ENCODE data around the gene VPS36.
A peak's percentile ranks its signal among the peaks of the same experiment; 100 is the strongest.
"Not testable (repeated sequence)": the region's sequence is repeated elsewhere in the genome, so short reads cannot be mapped to it uniquely, and the experiment has no call there.

The VPS36 gene

DNA sequence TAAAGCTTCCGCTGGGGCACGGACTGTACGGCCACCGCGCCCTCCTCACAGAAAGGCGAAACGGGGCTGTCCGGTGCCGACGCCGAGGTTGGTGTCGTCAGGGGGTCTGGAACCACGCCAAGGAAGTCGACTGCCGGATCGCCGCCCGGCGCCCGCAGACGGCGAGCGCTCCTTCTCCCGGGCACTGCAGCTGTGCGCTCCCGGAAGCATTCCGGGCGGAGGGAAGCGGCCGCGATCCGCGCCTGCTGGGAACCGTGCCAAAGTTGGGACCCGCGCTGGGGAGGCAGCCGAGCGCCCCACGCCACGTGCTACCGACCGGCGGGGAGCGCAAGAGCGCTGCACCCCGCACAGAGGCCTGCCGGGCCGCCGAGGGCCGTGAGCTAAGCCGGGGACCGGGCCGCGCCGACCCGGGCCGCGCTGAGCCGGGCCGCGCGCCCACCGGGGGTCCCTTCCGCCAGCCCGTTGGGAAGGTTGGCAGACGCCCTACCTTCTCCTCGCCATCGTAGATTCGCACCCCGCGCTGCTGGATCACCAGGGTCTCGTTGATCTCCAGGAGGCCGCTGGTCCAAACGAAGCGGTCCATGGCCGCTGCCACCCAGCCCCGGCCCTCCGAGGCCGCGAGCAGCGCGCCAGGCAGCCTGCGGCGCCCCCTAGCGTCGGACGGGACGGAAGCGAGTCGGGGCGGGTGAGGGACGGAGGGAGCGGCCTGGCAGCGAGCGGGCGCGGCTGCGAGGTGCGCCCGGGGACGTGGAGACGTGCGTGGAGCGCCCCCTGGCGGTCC, at the start of gene VPS36:
TSS of gene VPS36 (minus strand) at position 623 of the 781 bp plus-strand sequence. CDS start at position 583, 40 bp downstream.
- Histone ChIP-seq H3K9me2 (replicated peaks; ENCODE audit: insufficient read depth, low read length) (no peaks in the 10 kb centered on the region), H3K79me2 (ENCODE audit: low read length) (peaks cover 55% of the 10 kb centered on the region), H3K9ac (ENCODE audit: low read length) (peak within 1 kb of the TSS; percentile 80), H2AFZ (ENCODE audit: low read length) (peak within 1 kb of the TSS; percentile 63), H3K4me1 (ENCODE audit: low read length) (0 out of 2 replicates have a peak, but pooled peaks cover 7% of the 10 kb centered on the region), H3K27ac (ENCODE audit: low read length) (peak within 1 kb of the TSS; percentile 62; the same call in 1 of the 2 replicates), H3K36me3 (replicated peaks; ENCODE audit: insufficient read depth, low read length) (no peaks in the 10 kb centered on the region), H3K4me3 (ENCODE audit: low read length) (peak within 1 kb of the TSS; percentile 89), H3K4me2 (ENCODE audit: low read depth, low read length) (peak within 1 kb of the TSS; percentile 68), H3K9me3 (replicated peaks; ENCODE audit: insufficient read depth, low read length) (no peaks in the 10 kb centered on the region), H3K27me3 (replicated peaks; ENCODE audit: insufficient read depth, low read length) (no peaks in the 10 kb centered on the region), H3F3A (ENCODE audit: insufficient read depth, low read length) (peaks cover 23% of the 10 kb centered on the region), H4K20me1 (ENCODE audit: insufficient read depth, low read length) (no peaks in the 10 kb centered on the region)
- TF ChIP-seq EZH2 (optimal IDR thresholded peaks at IDR 0.05; ENCODE audit: low read depth, low read length) (no peak), CTCF (IDR thresholded peaks at IDR 0.05; ENCODE audit: low read length) (peak; percentile 78), EZH2phosphoT487 (IDR thresholded peaks at IDR 0.05; ENCODE audit: low read length) (no peak)
- DNase-seq: peak; percentile 83

DNA sequence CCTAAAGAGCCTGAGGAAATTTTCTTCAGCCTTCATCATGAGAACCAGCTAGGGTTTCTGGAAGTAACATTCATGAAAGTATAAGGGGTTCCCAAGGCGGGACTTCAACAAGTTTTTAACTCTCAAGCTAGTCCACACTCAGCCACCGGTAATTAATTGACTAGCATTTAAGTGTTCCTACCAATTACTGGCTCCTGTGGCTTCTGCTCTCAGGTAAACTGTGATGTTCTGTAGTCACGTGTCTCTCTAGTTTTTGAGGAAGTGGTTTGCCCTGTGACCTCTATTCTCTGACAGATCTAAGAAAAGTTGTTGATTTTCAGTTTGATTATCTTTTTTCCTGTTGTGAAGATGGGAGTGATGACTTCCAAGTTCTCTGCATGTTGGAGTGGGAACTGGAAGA, 47.5 kb upstream of the VPS36 start:
- not testable (repeated sequence) for H3K4me1 ChIP-seq (ENCODE audit: low read length); H3K79me2 ChIP-seq (ENCODE audit: low read length); H3K9me2 ChIP-seq (replicated peaks; ENCODE audit: insufficient read depth, low read length); H2AFZ ChIP-seq (ENCODE audit: low read length); H4K20me1 ChIP-seq (ENCODE audit: insufficient read depth, low read length); H3K9me3 ChIP-seq (replicated peaks; ENCODE audit: insufficient read depth, low read length); H3K27me3 ChIP-seq (replicated peaks; ENCODE audit: insufficient read depth, low read length); H3K9ac ChIP-seq (ENCODE audit: low read length); H3K4me2 ChIP-seq (ENCODE audit: low read depth, low read length); H3K4me3 ChIP-seq (ENCODE audit: low read length); H3F3A ChIP-seq (ENCODE audit: insufficient read depth, low read length); H3K36me3 ChIP-seq (replicated peaks; ENCODE audit: insufficient read depth, low read length)
- peak overlapping the region; percentile 62; the same call in 1 of the 2 replicates for H3K27ac ChIP-seq (ENCODE audit: low read length)
- DNase-seq: peak; percentile 26

DNA sequence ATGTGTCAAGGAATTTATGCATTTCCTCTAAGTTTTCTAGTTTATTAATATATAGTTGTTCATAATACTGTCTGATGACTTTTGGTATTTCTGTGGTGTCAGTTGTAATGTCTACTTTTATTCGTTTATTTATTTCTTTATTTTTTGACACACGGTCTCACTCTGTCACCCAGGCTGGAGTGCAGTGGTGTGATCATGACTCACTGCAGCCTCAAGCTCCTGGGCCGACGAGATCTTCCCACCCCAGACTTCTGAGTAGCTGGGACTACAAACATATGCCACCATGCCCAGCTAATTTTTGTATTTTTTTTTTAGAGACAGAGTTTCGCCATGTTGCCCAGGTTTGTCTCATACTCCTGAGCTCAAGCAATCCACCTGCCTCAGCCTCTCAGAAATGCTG, 43.8 kb upstream of the VPS36 start:
- not testable (repeated sequence) for H3K79me2 ChIP-seq (ENCODE audit: low read length); H3K9ac ChIP-seq (ENCODE audit: low read length); H3K4me3 ChIP-seq (ENCODE audit: low read length); H2AFZ ChIP-seq (ENCODE audit: low read length); H3K27me3 ChIP-seq (replicated peaks; ENCODE audit: insufficient read depth, low read length); H3K4me1 ChIP-seq (ENCODE audit: low read length); H3K9me2 ChIP-seq (replicated peaks; ENCODE audit: insufficient read depth, low read length); H3F3A ChIP-seq (ENCODE audit: insufficient read depth, low read length); H3K36me3 ChIP-seq (replicated peaks; ENCODE audit: insufficient read depth, low read length); DNase-seq; H3K4me2 ChIP-seq (ENCODE audit: low read depth, low read length); H3K9me3 ChIP-seq (replicated peaks; ENCODE audit: insufficient read depth, low read length); H4K20me1 ChIP-seq (ENCODE audit: insufficient read depth, low read length); H3K27ac ChIP-seq (ENCODE audit: low read length)

DNA sequence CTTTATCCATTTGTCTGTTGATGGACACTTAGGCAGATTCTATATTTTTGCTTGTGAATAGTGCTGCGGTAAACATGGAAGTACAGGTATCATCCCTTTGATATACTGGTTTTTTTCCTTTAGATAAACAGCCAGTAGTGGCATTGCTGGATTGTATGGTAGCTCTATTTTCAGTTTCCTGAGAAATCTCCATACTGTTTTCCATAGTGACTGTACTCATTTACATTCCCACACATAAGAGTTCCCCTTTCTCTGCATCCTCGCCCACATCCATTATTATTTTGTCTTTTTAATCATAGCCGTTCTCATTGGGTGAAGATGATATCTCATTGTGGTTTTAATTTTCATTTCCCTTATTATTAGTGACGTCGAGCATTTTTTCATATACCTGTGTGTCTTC, 40.6 kb upstream of the VPS36 start:
- H3K36me3 ChIP-seq (replicated peaks; ENCODE audit: insufficient read depth, low read length); H3K27ac ChIP-seq (ENCODE audit: low read length); H3K4me3 ChIP-seq (ENCODE audit: low read length); H3K27me3 ChIP-seq (replicated peaks; ENCODE audit: insufficient read depth, low read length); H3K9ac ChIP-seq (ENCODE audit: low read length); H3K79me2 ChIP-seq (ENCODE audit: low read length); H3K4me2 ChIP-seq (ENCODE audit: low read depth, low read length); DNase-seq; H3K9me2 ChIP-seq (replicated peaks; ENCODE audit: insufficient read depth, low read length); H3F3A ChIP-seq (ENCODE audit: insufficient read depth, low read length); H3K4me1 ChIP-seq (ENCODE audit: low read length); H2AFZ ChIP-seq (ENCODE audit: low read length); H4K20me1 ChIP-seq (ENCODE audit: insufficient read depth, low read length); H3K9me3 ChIP-seq (replicated peaks; ENCODE audit: insufficient read depth, low read length): not testable (repeated sequence)

- not testable (repeated sequence) for H3F3A ChIP-seq (ENCODE audit: insufficient read depth, low read length); H3K9me2 ChIP-seq (replicated peaks; ENCODE audit: insufficient read depth, low read length); H4K20me1 ChIP-seq (ENCODE audit: insufficient read depth, low read length); H3K4me1 ChIP-seq (ENCODE audit: low read length); H3K27me3 ChIP-seq (replicated peaks; ENCODE audit: insufficient read depth, low read length); H3K36me3 ChIP-seq (replicated peaks; ENCODE audit: insufficient read depth, low read length); DNase-seq; H3K9ac ChIP-seq (ENCODE audit: low read length); H3K27ac ChIP-seq (ENCODE audit: low read length); H3K4me3 ChIP-seq (ENCODE audit: low read length); H2AFZ ChIP-seq (ENCODE audit: low read length); H3K4me2 ChIP-seq (ENCODE audit: low read depth, low read length); H3K9me3 ChIP-seq (replicated peaks; ENCODE audit: insufficient read depth, low read length); H3K79me2 ChIP-seq (ENCODE audit: low read length)
Measured at GRCh38 chr13:52488763-52489162, 38.3 kb upstream of the VPS36 start.

DNA sequence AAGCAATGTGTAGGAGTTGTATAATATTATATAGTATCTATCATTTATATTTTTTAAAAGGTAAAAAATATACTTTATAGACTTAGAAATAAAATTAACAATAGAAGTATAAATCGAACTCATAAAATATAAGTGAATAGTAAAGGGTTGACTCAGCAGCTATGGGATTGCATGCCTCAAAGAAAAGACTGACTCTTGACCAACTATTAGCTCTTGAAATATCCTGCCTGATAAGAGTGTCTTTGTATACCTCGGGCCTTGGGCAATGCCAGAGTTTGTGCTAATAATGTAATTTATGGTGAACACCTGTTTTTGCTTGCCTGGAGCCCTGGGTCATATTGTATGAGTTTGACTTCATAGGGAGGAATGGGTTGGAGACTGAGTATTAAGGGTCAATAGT, 36.6 kb upstream of the VPS36 start:
- H3K4me1 ChIP-seq (ENCODE audit: low read length); H4K20me1 ChIP-seq (ENCODE audit: insufficient read depth, low read length); DNase-seq; H3K79me2 ChIP-seq (ENCODE audit: low read length); H3F3A ChIP-seq (ENCODE audit: insufficient read depth, low read length); H3K36me3 ChIP-seq (replicated peaks; ENCODE audit: insufficient read depth, low read length); H3K9me2 ChIP-seq (replicated peaks; ENCODE audit: insufficient read depth, low read length); H3K27ac ChIP-seq (ENCODE audit: low read length); H3K4me2 ChIP-seq (ENCODE audit: low read depth, low read length); H3K27me3 ChIP-seq (replicated peaks; ENCODE audit: insufficient read depth, low read length); H3K9ac ChIP-seq (ENCODE audit: low read length); H3K9me3 ChIP-seq (replicated peaks; ENCODE audit: insufficient read depth, low read length); H3K4me3 ChIP-seq (ENCODE audit: low read length); H2AFZ ChIP-seq (ENCODE audit: low read length): not testable (repeated sequence)

GRCh38 chr13:52480677-52481428, 30.4 kb upstream of the VPS36 start:
- not testable (repeated sequence) for H3K36me3 ChIP-seq (replicated peaks; ENCODE audit: insufficient read depth, low read length); H3K27me3 ChIP-seq (replicated peaks; ENCODE audit: insufficient read depth, low read length); H2AFZ ChIP-seq (ENCODE audit: low read length); H3K79me2 ChIP-seq (ENCODE audit: low read length); H3K9me2 ChIP-seq (replicated peaks; ENCODE audit: insufficient read depth, low read length); H3K4me2 ChIP-seq (ENCODE audit: low read depth, low read length); H3F3A ChIP-seq (ENCODE audit: insufficient read depth, low read length); H3K4me1 ChIP-seq (ENCODE audit: low read length); H3K9ac ChIP-seq (ENCODE audit: low read length); H3K4me3 ChIP-seq (ENCODE audit: low read length); H4K20me1 ChIP-seq (ENCODE audit: insufficient read depth, low read length); H3K9me3 ChIP-seq (replicated peaks; ENCODE audit: insufficient read depth, low read length)
- peak; percentile 29 for DNase-seq
- peak overlapping the region; percentile 41; the same call in 1 of the 2 replicates for H3K27ac ChIP-seq (ENCODE audit: low read length)

Data from MM.1S (cell line).